Stimulated activated CD4-positive, alpha-beta T cell treated with anti-CD3 and anti-CD28 coated beads, Interleukin-15, amount 100 ng/mL, for 48 hours (primary cell): ENCODE results near the gene PAFAH1B1.

Experiments
- DNase-seq, 2 donors: peaks; one replicate each; pipeline ENCODE4 v3.0.0-alpha.2; 2020; ENCODE audit warnings: low read depth in 2 of 2

Gene PAFAH1B1

DNA sequence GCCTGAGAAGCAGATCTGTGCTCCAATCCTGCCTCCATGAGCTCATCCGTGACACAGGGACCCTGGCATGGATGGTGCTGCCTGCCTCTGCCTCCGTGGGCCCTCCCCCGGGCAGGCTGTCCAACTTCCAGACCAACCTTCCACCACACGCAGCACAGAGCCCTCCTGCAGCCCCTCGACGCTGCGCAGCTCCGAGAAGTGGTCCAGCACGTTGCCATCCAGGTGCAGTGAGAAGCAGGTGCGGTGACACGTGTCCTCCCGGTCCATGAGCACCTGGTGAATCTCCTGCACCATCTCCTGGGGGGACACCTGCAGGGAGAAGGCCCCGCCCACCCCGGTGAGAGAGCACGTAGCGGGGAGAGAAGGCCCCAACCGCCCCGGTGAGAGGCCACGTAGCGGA lies 109.7 kb downstream of the PAFAH1B1 start:
- DNase-seq = no peak

DNA sequence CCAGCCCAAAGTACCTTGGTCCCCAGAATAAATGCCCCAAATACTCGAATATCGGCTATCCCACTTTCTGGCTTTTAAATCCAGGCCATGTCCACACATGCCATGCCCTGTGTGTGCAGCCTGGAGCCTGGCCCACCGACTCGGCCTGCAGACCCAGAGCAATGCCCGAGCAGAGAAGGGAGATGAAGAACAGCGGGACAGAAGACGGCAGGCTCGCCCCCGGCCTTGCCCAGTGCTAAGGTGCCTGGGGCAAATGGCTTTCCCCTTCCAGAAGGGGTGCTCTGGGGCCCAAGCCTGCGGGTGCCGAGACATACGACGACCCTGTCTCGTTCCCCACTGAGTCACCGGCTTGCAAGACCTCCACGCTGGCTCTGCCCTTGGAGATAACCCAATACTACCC lies 110.2 kb downstream of the PAFAH1B1 start:
- DNase-seq = no peak

DNA sequence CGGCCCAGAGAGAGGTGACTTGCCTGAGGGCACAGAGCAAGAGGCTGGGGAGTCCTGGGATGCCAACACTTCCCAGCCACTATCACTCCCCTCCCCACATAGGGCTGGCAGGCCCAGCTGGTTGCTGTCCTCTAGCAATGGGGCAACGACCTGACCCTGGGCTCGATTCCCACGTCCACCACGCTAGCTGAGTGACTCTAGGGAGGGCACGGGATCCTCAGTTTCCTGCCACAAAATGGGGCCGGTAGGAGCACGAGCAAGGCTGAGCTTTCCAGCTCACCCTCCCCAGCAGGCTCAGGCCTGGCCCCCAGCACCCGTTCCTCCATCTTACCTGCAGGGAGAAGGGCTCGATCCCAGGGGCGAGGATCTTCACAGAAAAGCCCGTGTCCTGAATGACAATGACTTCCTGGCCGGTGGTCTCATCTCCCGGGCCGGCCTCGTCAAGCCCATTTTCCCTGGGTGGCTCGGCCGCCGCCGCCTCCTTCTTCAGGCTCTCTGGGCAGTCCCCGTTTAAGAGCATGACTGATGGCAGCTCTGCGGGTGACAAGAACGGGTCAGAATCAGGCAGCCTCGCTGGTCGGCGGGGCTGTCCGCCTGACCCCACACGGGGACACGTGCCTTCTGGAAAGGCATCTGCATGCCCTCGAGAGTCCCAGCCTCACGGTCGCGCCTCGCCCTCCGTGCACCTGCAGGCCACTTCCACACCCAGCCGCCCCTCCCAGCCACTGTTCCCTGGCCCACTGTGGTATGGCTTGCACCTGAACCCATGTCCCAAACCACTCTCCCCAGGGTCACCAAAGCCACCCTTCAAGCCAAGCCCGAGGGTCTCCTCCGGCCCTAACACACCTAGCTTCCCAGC lies 110.8 kb downstream of the PAFAH1B1 start:
- no peak for DNase-seq

DNA sequence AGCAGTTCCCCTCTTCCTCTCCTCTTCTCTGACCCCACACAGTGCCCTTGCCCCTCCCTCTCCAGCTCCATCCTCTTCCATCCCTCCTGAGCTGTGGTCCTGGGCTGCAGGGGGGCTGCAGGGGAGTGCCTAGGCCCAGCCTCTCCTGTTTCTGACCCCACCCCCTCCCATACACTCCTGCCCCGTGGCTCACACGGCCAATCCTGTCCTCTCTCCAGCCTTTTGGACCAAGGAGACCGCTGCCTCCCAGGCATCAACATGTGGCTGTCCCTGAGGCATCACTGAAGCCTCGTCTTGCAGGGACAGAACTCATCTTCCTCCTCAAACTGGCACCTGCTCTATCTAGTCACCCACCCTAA lies 111.4 kb downstream of the PAFAH1B1 start:
- DNase-seq = no peak

DNA sequence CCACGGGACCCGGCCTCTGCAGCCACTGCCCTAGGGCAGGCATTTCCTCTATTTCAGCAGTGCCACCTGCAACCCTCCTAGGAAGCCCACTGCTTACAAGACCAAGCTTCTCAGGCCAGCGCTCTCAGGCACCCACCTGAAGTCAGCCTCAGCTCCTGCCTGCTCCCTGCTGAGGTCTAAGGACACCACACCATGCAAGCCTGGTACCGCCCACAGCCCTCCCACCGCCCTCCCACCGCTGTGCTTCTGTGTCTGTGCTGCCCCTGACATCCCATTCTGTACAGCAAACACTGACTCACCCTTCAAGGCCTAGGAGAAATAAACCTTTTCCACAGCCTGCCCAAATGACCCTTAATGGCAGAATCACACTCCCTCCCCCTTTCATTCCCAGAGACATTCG lies 111.8 kb downstream of the PAFAH1B1 start:
- no peak for DNase-seq

DNA sequence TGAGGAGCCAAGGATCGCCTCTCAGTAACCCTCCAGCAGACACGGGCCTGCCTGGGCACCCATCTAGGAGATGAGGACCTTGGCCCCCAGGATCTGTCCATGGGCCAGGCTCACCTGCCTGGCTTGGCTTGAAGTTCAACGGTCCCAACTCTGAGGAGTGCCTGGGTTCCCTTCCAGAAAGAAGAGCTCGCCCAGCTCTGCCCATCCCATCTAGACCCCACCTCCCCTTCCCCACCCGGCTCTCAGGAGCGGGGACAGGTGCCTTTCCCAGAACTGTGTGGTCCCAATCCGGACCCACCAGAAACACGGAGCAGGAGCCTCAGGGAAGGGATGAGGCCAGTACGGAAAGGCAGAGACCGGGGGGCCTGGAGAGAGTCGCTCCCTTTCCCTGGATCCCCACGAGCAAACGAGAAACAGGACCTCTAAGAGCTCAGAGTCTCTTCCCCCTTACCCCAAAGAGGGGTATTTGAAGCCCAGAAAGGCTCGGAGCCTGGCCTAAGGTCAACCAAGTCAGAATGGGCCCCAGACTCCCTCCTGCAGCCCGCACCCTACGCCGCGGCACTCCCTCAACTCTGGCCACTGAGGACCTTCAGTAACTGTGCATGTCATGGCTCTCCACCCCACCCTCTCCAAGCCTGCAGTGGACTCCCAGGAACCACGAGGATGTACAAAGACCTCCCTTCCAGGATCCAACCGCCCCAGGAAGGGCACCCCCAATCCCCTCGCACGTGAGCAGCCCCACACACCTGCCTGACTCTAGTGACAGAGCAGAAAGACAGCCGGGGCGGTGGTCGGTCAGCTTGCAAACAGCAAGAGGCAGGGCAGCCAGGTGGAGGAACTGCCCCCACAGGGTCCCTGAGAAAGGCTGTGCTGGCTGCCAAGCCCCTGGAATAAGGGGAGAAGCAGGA lies 112.7 kb downstream of the PAFAH1B1 start:
- no peak for DNase-seq

DNA sequence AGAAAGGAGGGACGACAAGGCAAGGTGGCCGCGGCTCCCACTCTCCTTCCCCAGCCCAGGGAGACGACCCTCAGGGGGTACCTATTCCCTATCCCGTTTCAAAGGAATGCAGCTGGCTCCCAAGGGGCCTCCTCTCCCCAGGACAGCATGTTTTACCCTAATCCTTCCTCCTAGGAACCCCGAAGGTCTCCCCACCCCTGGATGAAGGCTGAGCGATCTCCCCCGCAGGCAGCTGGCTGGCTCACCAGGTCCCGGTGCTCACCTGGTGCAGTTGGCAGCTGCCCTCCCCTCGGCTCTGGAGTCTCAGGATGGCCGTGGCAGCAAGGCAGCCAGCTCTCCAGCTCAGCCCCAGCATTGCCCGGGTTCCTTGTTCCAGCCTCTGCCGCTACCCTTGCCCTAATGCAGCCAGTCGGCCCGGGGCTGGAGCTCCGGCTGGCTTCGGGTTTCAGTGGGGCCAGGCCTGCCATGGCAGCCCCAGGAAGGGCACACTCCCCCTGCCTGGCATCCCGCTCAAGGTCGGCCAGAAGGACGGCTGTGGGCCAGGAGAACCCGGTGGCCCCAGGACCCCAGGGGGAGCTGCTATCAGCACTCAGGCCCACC lies 113.6 kb downstream of the PAFAH1B1 start:
- DNase-seq = no peak

DNA sequence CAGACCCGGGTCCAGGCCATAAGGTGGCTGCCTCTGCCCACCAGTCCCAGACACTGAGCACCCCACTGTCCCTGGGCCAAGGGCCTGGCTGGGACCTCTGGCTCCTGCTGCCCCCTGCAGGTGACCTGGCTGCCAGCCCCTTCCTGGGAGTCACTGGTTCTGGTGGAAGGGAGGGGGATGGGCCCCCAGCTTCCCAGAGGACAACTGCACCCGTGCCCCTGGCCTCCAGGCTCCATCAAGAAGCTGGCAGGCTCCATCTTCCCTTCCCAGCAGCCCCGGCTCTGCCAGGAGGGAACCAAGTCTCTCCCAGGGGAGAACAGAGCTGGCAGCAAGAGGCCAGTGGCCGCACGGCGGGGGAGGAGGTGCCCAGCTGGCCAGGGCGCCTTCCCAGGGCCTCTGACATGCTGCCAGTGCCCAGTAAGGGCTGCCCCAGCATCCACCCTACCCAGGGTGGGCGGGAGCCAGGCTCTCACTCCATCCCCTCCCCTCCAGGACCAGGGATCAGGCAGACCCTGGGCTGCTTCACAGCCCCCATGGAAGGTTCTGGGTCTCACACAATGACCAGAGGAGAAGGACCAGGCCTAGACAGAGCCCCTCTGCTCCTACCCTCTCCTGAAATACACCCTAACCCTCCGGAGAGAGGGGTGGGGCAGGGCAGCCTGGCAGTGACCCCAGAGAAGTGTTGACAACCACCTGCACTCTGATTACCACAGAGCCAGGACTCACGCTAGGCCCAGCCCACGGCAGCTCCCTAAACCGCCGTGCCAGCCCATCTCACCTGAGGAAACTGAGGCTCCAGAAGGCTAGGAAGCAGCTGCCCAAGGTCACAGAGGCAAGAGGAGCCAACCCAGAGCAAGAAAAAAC lies 114.5 kb downstream of the PAFAH1B1 start:
- no peak for DNase-seq

DNA sequence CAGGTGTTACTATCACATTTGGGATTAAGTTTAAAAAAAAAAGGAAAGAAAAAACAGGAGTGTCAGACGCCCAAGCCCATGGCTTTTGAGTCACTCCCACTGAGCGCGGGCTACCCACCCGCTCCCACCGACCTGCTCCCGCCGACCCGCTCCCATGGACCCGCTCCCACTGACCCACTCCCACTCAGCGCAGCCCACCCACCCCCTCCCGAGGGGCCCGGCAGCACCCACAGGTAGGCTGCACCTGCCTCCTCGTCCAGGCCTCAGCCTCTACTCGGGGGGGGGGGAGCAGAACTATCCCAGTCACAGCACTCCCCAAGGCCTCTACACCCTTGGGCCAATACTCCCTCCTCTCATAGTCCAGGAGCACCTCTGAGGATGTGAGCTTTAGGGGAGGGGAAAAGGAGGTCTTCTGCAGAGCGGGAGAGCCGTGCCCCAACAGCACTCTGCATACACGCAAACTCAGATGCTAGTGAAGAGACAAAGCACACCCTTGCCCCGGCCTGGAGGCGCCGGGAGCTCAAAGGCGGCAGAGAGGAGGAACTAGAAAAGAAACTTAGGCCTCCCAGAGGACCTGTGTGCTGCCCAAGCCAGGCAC lies 115.2 kb downstream of the PAFAH1B1 start:
- no peak for DNase-seq

DNA sequence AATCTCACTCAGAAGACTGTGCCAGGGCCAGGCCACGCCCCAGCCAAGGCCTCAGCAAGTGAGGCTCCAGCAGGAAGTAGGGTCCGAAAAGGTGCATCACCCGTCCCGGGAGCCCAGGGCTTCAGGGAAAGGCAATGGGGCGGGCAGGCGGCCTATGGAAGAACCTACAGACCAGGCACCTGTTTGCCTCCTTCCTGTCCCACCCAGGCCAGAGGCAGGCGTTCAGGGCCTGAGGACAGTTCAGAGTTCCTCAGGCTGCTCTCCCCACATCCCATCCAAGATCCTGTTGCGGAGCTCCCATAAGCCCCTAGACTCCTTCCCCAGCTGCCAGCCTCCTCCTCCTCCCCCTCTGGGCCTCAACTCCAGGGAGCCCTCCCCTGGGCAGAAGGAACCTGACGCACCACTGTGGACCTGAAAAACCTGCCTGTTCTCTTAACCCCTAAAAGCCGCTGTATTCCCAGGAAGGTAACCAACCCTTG lies 115.8 kb downstream of the PAFAH1B1 start:
- DNase-seq = no peak

DNA sequence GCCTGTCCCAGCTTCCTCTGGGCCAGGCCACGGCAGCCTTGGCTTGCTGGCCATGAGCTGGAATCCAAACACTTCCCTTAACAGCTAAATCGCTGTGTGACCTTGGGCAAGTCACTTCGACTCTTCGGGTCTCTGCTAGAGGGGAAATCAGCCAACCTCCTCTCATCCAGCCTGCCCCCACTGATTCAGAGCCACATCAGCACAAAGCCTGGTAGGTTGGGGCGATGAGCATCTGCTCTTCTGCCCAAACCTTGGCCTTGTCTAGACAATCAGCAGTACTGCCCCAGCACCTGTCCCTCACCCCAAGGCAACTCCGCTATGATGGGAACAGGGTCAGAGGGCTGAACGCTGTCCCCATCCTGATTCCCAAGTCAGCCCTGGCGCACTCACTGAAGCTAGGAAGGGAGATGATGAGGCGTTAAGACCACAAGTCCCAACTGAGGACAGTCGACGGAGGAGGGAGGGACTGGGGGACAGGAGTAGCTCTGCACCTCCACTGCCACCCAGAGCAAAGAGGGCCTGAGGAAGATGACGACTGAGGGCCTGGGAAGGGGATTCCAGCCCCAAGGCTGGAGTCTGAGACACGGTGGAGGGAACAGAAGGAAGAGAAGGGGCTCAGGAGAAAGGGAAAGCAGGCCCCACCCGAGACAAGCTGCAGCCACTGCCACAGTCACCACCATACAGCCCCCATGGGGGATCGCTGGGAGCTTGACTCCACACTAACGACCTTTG lies 116.8 kb downstream of the PAFAH1B1 start:
- no peak for DNase-seq

DNA sequence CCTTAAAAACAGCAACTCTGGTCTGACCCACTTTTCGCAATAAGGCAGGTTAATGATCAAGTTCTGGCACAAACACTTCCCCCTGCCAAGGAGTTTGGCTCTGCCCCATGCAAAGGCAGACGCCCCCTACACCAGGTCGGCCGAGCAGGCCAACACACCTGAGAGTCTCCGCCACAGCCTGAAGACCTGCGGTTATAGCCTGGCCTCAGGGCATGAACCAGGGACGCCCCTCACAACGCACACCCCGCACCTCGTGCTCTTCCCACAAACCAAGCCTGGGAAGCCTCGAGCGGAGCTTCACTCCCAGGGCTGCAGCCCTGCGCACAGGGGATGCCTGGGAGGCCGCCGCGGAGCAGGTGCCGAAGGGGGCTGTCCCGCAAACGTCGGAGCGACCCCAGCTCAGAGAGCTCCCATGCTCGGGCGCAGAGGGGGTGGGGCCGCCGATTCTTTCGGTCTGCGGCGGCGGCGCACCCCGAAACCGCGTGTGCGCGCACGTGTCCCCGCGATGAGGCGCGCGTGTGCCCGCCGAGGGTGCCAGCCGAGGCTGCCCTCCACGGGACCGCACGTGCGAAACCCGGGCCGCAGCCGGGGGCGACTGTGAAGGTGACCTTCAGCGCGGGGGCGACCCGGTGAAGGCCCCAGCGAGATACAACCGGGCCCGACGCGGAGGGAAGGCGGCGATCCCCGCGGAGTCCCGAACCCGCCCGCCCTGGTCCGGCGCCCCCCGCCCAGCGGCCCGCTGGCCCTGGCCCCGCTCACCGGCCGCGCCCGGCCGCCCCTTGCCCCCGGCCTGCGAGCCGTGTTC lies 117.6 kb downstream of the PAFAH1B1 start:
- DNase-seq = peak in 1 of 2 donors; percentile 32

DNA sequence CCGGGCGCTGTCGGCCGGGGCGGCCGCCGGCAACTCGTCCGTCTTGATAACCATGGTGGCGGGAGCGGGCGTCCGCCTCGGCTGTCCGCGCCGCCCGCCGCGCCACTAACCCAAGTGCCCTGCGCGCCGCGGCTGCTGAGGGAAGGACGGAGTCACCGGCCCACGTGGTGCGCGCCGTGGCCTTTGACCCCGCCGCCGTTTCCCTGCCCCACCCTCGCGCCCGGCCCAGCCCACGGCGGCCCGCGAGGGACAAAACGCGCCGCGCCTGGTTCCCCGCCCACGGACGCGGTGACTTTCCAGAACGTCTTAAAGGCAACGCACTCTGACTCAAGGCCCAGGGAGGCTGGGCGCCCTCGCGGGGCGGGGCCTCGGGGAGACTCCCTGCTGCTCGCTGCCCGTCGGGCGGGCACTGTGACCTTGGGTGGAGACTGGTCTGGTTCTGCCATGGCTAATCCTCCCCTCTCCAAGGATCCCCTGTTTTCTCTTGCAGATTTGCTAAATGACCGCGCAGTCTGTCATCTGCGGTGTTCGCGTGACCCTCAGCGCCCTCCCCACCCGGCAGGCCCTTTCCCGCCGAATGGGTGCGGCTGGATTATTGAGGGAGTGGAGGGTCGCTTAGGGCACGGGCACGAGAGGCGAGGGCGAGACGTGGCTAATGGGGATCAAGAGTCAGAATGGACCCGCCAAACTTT lies 118.3 kb downstream of the PAFAH1B1 start, which contains the start of gene CLUH:
TSS of gene CLUH (minus strand) at position 157 of the 692 bp plus-strand sequence. CDS start at position 54, 103 bp downstream.
- DNase-seq = peak; percentile 93 to 96

DNA sequence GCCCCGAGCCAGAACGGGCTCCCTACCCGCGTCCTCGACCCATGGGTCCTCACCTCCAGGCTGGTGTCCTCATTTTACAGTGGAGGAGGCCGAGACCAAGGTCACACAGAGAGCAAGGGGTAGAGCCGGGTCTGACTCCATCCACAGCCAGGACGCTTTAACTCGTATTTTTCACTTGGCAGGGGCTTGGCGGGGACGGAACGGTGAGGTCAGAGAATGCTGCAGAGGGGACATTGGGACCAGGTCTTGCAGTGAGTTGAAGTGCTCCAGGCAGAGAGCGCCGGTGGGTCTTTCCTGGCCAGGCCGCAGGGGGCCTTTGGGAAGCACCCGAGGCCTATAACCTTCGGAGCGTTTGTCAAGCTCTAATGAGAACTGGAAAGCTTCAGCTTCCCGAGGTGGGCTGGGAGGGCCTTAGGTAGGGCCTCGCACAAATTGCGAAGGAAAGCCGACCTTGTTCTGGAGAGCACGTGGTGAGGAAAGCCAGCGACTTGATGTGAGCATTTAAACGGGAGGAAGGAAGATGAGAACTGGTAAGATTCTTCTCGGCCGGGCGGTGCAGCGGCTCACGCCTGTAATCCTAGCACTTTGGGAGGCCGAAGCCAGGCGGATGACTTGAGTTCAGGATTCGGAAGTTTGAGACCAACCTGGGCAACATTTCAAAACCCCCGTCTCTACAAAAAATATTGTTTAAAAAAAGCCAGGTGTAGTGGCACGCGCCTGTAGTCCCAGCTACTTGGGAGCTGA lies 119.0 kb downstream of the PAFAH1B1 start:
- DNase-seq = no peak

DNA sequence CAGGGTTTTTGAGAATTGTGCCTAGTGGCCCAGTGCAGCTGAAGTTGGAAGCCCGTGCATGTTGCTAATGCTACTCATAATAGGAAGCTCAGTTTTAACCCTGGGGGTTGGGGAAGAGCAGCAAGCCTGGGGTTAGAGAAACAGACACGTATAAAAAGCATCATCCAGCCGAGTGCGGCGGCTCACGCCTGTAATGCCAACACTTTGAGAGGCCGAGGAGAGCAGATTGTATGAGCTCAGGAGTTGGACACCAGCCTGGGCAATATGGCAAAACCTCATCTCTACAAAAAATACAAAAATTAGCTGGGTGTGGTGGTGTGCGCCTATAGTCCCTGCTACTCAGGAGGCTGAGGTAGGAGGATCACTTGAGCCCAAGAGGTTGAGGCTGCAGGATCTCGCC lies 120.4 kb downstream of the PAFAH1B1 start:
- no peak for DNase-seq

DNA sequence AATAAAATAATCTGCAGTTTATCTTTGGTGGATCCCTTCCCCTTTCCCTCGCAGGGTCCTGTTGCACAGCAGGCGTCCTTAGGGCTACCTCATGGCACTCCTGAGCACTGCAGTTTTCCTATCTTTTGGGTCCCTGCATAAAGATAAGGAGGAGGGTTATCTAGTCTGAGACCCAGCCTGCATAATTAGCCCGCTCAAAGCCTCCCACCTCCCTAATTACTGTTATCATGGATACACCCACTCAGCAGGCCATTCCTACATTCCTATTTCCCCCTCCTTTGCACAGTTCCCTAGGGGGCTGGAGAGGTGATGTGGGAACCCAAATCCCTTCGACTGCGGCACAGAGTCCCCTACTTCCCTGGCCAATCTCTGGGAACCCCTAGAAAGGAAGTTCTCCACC lies 123.2 kb downstream of the PAFAH1B1 start:
- no peak for DNase-seq

DNA sequence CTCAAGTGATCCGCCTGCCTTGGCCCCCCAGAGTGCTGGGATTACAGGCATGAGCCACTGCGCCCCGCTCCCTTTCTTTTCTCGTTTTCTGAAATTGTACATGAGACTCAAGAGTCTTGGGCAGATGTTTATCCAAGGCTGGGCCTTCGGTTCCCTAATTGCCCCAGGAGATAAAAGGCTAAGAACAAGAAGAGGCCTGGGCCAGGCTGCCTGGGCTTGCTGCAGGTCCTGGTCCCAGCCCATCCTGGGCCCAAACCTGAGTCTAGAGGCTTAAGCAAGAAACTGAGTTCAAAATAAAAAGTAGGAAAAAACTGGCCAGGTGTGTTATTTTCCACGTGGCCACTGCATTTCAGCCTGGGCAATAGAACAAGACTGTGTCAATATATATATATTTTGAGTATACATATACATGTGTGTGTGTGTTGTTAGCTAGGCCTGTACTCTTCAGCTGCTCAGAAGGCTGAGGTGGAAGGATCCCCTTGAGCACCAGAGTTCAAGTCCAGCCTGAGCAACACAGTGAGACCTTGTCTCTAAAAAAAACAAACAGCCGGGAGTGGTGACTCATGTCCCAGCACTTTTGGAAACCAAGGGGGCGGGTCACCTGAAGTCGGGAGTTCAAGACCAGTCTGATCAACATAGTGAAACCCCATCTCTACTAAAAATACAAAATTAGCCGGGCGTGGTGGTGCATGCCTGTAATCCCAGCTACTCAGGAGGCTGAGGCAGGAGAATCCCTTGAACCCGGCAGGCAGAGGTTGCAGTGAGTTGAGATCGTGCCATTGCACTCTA lies 124.9 kb downstream of the PAFAH1B1 start:
- no peak for DNase-seq
